ENCODE measurements around the gene PRKCE.
"Not testable (repeated sequence)": the region's sequence is repeated elsewhere in the genome, so short reads cannot be mapped to it uniquely, and the experiment has no call there.

Gene PRKCE

DNA sequence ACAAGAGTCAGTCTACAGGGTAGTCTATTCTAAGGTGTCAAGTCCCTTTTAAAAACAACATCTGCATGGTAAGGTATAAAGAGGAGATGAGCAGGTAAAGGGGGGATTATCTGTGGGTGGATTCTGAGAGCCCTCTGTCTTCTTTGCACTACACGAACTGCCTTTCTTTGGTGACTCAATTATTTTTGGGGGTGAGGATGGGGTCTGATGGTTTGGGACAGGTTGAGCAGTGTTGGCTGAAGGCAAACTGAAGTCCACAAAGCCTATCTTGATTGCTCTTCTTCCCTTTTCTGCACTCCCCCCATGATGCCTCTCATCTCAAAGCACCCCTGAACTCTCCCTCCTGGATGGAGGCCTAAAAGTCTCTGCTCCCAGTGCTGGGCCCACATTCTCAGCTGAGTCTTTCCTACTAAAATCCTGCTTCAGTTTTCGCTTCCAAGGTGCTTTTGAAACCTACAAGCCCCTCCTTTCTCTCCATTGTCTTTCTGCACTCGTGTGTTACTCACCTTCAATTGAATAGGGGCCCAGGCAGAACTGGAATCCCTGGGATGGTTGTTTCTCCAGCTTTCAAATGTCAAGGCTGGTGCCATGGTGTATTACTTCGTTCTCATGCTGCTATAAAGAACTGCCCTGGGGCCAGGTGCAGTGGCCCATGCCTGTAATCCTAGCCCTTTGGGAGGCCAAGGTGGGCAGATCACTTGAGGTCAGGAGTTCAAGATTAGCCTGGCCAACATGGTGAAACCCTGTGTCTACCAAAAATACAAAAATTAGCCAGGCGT, 64.3 kb downstream of the PRKCE start:
- no peak for DNase-seq (ENCODE audit: low read depth)
- H3K4me3 ChIP-seq (ENCODE audit: low read depth, low read length): no peak overlapping the region

DNA sequence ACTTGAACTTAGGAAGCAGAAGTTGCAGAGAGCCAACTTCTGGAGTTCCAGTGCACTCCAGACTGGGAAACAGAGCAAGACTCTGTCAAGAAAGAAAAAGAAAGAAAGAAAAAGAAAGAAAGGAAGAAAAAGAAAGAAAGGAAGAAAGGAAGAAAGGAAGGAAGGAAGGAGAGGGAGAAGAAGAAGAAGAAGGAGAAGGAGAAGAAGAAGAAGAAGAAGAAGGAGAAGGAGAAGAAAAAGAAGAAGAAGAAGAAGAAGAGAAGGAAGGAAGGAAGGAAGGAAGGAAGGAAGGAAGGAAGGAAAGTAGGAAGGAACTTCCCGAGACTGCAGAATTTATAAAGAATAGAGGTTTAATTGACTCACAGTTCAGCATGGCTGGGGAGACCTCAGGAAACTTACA, 65.0 kb downstream of the PRKCE start:
- not testable (repeated sequence) for DNase-seq (ENCODE audit: low read depth); H3K4me3 ChIP-seq (ENCODE audit: low read depth, low read length)

DNA sequence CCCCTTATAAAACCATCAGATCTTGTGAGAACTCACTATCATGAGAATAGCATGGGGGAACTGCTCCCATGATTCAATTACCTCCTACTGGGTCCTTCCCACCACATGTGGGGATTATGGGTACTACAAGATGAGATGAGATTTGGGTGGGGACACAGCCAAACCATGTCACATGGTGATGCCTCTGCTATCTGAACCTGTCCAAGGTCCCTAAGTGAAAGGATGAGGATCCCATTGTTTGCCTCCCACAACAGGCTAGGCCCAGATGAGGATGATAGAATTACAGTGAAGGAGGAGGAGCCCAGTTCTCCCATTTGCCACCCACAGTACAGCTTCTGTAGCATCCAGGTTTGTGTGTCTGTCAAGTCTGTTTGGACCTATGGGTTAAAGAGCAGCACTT, 65.4 kb downstream of the PRKCE start:
- no peak for DNase-seq (ENCODE audit: low read depth)
- no peak overlapping the region for H3K4me3 ChIP-seq (ENCODE audit: low read depth, low read length)

DNA sequence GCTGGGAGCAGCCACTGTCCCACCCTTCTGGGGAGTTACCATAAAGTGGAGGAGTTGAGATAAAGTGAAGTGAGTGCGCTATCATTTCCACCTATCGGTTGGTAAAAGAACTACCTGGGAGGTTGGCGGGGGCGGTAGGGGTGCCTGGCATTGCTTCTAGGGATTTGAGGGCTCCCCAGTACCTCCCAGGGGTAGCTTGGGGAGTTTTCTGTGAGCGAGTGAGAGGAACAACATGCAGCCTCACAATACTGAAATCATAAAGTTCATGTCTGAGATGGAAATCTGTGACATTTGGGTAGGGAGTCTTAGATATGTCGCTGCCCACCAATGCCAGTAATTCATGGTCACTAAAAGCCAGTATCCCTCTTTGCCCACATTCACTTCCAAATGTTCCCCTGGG, 68.7 kb downstream of the PRKCE start:
- no peak overlapping the region for H3K4me3 ChIP-seq (ENCODE audit: low read depth, low read length)
- DNase-seq (ENCODE audit: low read depth): no peak

DNA sequence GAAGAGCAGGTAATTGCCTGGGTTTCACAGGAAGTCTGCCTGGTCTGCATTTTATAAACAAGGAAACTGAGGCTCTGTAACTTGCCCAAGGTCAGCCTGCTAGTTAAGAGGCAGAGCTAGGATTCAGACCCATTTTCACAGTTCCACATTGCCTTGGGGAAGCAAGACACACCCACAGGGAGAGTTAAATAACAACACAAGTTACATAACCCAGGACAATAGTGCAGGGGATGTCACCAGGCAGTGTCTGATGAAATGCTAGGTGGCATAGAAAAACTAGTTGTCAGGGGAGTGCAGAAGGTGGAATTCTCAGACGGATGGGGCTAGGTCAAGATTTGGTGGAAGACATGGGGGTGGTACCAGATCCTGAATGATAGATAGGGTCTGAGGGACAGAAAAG, 69.7 kb downstream of the PRKCE start:
- no peak for DNase-seq (ENCODE audit: low read depth)
- H3K4me3 ChIP-seq (ENCODE audit: low read depth, low read length): no peak overlapping the region

DNA sequence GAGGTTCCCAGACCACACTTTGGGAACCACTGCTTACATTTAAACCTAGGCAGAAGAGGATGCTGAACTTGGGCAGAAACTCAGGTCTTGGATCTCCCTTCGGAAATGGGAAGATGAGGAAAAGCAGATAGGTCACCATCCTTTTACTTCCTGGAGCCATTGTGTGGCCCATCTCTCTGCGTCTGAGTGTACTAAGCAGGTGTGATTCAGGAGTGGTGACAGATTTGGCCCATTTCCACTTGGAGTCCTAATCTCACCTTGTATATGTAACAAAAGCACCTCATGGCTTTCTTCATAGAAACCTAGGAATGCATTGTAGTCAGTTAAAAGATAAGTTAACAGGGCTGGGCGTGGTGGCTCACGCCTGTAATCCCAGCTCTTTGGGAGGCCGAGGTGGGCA, 71.0 kb downstream of the PRKCE start:
- H3K4me3 ChIP-seq (ENCODE audit: low read depth, low read length): no peak overlapping the region
- DNase-seq (ENCODE audit: low read depth): no peak

DNA sequence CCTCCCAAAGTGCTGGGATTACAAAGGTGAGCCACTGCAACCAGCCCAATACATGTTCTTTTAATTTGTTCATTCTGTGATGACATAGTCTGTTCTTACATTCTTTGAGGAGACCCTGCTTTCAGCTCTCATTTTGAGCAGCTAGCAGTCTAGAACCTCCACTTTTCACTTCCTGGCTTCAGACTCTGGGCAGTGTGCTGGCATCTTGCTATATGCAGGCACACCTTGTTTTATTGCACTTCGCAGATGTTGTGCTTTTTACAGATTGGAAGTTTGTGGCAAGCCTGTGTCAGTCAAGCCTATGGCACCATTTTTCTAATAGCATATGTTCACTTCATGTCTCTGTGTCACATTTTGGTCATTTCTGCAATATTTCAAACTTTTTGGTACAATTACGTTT, 72.4 kb downstream of the PRKCE start:
- DNase-seq (ENCODE audit: low read depth): no peak
- no peak overlapping the region for H3K4me3 ChIP-seq (ENCODE audit: low read depth, low read length)

DNA sequence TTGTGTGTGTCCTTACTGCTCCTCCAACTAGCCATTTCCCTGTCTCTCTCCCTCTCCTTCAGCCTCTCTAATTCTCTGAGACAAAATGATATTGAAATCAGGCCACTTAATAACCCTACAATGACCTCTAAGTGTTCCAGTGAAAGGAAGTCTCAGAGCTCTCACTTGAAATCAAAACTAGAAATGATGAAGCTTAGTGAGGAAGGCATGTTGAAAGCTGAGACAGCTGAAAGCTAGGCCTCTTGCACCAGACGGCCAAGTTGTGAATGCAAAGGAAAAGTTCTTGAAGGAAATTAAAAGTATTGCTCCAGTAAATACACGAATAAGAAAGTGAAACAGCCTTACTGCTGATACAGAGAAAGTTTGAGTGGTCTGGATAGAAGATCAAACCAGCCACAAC, 72.9 kb downstream of the PRKCE start:
- no peak for DNase-seq (ENCODE audit: low read depth)
- H3K4me3 ChIP-seq (ENCODE audit: low read depth, low read length): no peak overlapping the region

DNA sequence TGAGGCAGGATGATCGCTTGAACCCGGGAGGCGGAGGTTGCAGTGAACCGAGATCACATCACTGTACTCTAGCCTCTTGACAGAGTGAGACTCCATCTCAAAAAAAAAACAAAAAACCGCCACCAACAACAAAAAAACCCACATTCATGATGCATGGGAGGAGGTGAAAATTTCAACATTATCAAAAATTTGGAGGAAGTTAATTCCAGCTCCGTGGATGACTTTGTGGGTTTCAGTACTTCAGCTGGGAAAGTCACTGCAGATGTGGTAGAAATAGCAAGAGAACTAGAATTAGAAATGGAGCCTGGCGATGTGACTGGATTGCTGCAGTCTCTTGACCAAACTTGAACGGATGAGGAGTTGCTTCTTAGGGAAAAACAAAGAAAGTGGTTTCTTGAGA, 74.3 kb downstream of the PRKCE start:
- DNase-seq (ENCODE audit: low read depth): no peak
- no peak overlapping the region for H3K4me3 ChIP-seq (ENCODE audit: low read depth, low read length)

DNA sequence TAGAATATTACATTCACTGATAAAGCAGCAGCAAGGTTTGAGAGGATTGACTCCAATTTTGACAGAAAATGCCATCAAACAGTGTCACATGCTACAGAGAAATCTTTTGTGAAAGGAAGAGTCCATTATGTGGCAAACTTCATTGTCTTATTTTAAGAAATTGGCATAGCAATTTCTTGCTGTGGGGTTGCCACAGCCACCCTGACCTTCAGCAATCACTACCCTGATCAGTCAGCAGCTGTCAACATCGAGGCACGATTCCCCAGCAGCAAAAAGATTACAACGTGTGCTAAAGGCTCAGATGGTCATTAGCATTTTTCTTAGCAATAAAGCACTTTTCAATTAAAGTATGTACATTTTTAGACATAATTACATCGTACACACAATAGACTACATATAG, 74.7 kb downstream of the PRKCE start:
- DNase-seq (ENCODE audit: low read depth): no peak
- H3K4me3 ChIP-seq (ENCODE audit: low read depth, low read length): no peak overlapping the region

DNA sequence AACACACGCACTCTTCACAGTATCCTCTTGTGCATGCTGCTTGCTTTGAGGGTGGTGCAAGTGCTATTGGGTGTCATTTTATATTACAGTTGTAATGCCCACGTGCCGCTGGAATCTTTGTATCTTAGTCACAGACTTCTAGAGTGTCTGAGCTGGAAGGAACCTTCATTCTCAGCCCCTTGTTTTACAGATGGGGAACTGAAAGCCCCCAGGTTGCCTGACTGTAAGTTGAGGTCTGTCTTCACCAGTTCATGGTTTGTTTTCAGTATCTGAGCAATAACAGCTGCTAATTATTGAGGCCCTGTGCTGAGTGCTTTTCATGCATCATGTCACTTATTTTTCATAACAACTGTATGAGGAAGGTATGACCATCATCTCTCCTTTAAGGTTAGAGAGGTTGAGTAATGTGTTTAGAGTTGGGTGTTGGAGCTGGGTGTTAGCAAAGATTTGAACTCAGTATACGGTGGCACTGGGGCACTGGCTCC, 77.0 kb downstream of the PRKCE start:
- no peak for DNase-seq (ENCODE audit: low read depth)
- no peak overlapping the region for H3K4me3 ChIP-seq (ENCODE audit: low read depth, low read length)

DNA sequence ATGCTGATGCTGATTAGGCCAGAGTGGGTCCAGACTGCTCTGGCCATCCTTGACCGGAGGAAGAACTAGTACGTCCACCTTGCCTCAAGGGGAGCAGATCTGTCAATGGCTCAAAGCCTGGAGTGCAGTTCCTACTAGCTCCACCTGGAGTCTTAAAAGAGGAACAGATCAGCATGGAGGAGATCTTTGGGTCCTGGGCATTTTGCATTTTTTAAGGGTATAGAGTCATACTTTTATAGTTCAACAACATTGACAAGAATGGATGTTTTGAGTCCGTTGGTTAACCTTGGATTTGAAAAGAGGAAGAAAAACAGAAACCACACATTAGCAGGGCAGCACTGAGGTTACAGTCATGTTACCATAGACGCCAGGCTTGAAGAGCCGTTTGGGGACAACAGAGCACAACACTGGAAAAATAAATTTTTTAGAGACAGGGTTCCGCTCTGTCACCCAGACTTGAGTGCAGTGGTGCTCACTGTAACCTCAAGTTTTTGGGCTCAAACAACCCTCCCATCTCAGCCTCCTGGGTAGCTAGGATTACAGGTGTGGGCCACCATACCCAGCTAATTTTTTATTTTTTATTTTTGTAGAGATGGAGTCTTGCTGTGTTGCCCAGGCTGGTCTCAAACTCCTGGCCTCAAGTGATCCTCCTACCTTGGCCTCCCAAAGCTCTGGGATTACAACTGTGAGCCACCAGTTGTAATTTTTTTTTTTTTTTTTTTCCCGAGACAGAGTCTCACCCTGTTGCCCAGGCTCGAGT, 78.5 kb downstream of the PRKCE start:
- DNase-seq (ENCODE audit: low read depth): no peak
- no peak overlapping the region for H3K4me3 ChIP-seq (ENCODE audit: low read depth, low read length)

DNA sequence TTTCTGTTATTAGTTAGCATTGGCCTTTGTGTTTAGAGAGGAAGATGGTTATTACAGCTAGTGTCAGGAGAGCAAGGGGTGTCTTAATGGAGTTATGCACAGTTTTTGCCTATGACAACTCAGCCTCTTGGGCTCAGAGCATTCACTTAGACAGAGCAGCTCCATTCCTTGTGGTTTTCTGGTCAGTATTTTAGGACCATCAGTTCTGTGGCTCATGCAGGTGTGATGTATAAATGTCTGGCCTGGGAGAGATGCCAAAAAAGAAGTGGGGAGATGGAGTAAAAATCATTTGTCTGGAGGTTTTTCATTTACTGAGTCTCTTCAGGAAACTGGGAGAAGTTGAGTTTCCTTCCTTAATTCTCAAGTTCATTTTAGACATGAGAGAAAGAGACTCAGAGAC, 79.7 kb downstream of the PRKCE start:
- no peak overlapping the region for H3K4me3 ChIP-seq (ENCODE audit: low read depth, low read length)
- DNase-seq (ENCODE audit: low read depth): no peak

DNA sequence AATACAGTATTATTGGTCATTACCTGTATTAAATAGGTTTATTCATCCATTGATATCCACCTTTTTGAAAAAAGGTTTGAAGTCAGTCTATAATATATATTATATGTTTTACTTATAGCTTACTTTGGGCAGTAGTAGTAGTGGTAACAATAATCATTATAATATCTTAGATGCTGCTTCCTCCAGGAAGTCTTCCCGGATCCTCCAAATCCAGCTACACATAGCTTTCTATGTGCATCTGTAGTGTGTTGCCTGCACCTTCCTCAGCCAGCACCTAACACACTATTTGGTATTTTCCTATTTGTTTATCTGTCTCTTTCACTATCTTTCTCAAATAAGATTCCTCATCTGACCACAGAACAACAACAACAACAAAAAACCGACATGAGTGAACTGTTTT, 81.0 kb downstream of the PRKCE start:
- DNase-seq (ENCODE audit: low read depth): no peak
- H3K4me3 ChIP-seq (ENCODE audit: low read depth, low read length): no peak overlapping the region

DNA sequence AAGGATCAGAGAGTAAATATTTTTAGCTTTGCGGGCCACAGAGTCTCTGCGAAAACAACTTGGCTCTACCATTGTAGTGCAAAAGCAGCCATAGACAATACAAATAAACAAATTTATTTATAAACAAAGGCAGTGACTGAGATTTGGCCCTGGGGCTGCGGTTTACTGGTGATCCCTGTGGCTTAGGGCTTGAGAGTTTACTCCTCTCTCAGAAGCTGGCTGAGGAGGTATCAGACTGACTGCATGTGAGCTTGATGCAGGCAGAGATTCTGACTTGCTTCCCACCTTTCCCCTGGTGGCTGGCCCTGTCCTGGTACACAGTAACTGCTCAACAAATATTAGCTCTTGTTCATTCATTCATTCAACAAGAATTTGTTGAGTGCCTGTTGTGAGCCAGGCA, 81.5 kb downstream of the PRKCE start:
- no peak overlapping the region for H3K4me3 ChIP-seq (ENCODE audit: low read depth, low read length)
- DNase-seq (ENCODE audit: low read depth): no peak

DNA sequence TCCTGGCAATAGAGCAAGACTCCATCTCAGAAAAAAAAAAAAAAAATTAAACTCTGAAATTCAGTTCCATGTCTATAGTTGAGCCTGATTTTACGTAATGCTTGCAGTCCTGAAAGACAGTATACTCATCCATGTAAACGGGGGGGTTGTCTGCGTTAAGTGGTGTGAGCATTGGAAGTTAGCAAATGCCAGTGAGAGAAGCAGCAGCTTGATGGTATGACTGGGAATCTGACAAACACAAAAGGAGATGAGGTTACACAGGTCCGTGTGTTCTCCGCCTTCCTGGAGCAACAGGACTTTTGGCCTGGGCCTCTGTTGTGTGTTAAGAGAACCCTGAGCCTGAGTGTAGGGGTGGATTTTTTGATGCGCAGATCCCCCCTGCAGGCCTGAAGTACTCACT, 82.9 kb downstream of the PRKCE start:
- no peak for DNase-seq (ENCODE audit: low read depth)
- H3K4me3 ChIP-seq (ENCODE audit: low read depth, low read length): no peak overlapping the region

DNA sequence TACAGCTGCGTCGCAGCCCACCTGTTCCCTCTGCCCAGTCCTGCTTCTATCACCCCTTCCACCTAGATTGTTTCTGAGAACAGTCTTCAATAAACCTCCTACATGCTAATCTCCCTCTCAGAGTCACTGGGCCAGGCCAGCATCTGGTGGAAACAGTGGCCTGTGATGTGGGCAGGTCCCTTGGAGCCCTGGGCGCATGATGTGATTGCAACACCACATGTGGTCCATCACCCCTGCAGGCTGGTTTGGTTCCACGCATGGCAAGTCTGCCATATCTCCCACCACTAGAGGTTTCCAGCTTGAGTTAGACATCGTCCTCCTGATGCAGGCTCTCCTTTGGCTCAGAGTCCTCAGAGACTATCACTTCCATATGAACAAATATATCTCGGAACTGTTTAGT, 83.5 kb downstream of the PRKCE start:
- no peak for DNase-seq (ENCODE audit: low read depth)
- H3K4me3 ChIP-seq (ENCODE audit: low read depth, low read length): no peak overlapping the region

DNA sequence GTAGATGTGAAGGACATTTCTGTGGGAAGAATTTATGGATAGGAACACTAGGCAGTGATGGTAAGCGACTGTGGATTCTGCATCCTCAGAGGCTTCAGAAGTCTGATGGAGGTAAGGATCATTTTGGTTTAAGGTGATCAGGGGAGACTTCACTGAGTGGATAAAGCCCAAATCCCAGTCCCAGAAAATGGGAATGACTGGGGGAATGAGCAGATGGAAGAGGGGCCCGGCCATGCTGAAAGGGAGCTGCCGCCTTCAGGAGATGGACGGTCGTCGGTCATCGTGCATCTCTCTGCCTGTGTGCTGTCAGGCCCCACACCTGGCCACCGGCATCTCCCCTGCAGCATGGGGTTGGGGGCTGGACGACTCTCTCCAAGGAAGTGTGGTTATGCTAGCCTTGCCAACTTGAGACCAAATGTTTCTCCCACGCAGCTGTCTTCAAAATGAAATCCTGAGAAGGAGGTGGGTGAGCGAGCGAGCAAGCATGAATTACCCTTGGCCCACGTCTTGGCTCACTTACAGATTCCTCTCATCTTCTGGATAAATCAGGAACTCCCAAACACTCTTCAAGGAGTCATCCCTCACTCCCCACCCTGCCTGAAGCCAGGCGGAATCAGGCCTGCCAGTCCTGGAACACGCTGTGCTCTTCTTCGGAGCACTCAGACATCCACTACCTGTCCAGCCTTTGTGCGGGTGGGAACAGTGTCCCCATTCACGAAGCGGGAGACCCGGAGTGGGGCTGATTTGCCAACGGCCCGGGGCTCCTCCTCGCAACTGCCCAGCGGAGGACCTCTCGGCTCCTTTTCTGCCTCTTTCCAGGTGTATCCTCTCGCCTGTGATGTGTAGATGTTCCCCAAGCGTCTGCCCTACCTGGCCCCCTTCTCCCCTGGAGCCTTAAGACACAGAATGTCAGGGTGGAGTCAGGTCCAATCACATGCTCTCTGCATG, 85.6 kb downstream of the PRKCE start:
- H3K4me3 ChIP-seq (ENCODE audit: low read depth, low read length): no peak overlapping the region
- peak; percentile 29 for DNase-seq (ENCODE audit: low read depth)

DNA sequence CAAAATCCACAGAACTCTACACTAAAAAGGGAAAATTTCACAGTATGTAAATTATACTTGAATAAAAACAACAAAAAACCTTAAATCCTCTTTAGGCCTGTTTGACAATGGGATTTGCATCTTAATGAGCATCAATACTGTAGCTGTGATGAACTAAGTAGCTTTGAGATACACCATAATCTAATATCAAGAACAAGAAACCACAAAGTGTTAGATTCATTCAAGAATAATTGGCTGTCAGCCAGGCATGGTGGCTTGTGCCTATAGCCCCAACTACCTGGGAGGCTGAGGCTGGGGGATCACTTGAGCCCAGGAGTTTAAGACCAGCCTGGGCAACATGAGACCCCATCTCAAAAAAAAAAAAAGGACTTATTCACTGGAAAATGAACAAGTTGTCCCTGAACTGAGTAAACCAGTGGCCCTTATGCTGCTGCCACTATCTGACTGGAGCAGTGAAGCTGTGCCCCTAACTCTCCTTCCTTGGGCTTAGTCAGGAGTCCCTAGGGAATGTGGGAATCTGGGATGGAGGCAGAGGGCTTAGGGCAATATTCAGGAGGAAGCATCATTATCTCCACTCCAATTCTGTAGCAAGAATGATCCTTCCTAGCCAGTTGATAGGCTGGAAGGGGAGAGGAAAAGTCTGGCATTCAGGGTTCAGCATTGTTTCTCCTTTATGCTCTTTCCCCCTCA, 88.5 kb downstream of the PRKCE start:
- no peak overlapping the region for H3K4me3 ChIP-seq (ENCODE audit: low read depth, low read length)
- DNase-seq (ENCODE audit: low read depth): no peak
